ENCODE measurements around the gene TSSK6.
"Not testable (repeated sequence)": the region's sequence is repeated elsewhere in the genome, so short reads cannot be mapped to it uniquely, and the experiment has no call there.

The TSSK6 gene

GRCh38 chr19:19486343-19487076 lies 28.8 kb downstream of the TSSK6 start:
- no peaks in the 10 kb centered on the region for H3K27me3 ChIP-seq (ENCODE audit: control insufficient read depth, insufficient read depth, low read length)
- peaks cover 22% of the 10 kb centered on the region for H3K4me1 ChIP-seq (ENCODE audit: control insufficient read depth, low read depth, low read length)
- no peak overlapping the region for H3K4me3 ChIP-seq (ENCODE audit: low read length)
- H3K27ac ChIP-seq (ENCODE audit: low read length) = no peak overlapping the region
- H3K9ac ChIP-seq (ENCODE audit: low read length) = no peak overlapping the region
- H3K36me3 ChIP-seq (ENCODE audit: control insufficient read depth, low read depth, low read length) = no peaks in the 10 kb centered on the region
- no peaks in the 10 kb centered on the region for H3K9me3 ChIP-seq (ENCODE audit: control insufficient read depth, low read depth, low read length)

- H3K4me3 ChIP-seq (ENCODE audit: low read length) = no peak overlapping the region
- no peaks in the 10 kb centered on the region for H3K36me3 ChIP-seq (ENCODE audit: control insufficient read depth, low read depth, low read length)
- H3K9ac ChIP-seq (ENCODE audit: low read length) = no peak overlapping the region
- H3K9me3 ChIP-seq (ENCODE audit: control insufficient read depth, low read depth, low read length) = no peaks in the 10 kb centered on the region
- H3K27me3 ChIP-seq (ENCODE audit: control insufficient read depth, insufficient read depth, low read length) = no peaks in the 10 kb centered on the region
- H3K27ac ChIP-seq (ENCODE audit: low read length) = no peak overlapping the region
- H3K4me1 ChIP-seq (ENCODE audit: control insufficient read depth, low read depth, low read length) = peaks cover 22% of the 10 kb centered on the region
These were observed 29.4 kb downstream of the TSSK6 start for GRCh38 chr19:19485998-19486290.

- H3K4me3 ChIP-seq (ENCODE audit: low read length) = no peak overlapping the region
- H3K9ac ChIP-seq (ENCODE audit: low read length) = no peak overlapping the region
- H3K36me3 ChIP-seq (ENCODE audit: control insufficient read depth, low read depth, low read length) = no peaks in the 10 kb centered on the region
- H3K27me3 ChIP-seq (ENCODE audit: control insufficient read depth, insufficient read depth, low read length) = no peaks in the 10 kb centered on the region
- no peaks in the 10 kb centered on the region for H3K9me3 ChIP-seq (ENCODE audit: control insufficient read depth, low read depth, low read length)
- peaks cover 22% of the 10 kb centered on the region for H3K4me1 ChIP-seq (ENCODE audit: control insufficient read depth, low read depth, low read length)
- no peak overlapping the region for H3K27ac ChIP-seq (ENCODE audit: low read length)
These were observed 30.0 kb downstream of the TSSK6 start for GRCh38 chr19:19485161-19485997.

- Histone ChIP-seq H3K36me3 (ENCODE audit: control insufficient read depth, low read depth, low read length) (no peaks in the 10 kb centered on the region), H3K9me3 (ENCODE audit: control insufficient read depth, low read depth, low read length) (no peaks in the 10 kb centered on the region), H3K27ac (ENCODE audit: low read length) (no peak overlapping the region), H3K27me3 (ENCODE audit: control insufficient read depth, insufficient read depth, low read length) (no peaks in the 10 kb centered on the region), H3K4me1 (ENCODE audit: control insufficient read depth, low read depth, low read length) (no peaks in the 10 kb centered on the region), H3K4me3 (ENCODE audit: low read length) (no peak overlapping the region), H3K9ac (ENCODE audit: low read length) (no peak overlapping the region)
These were observed 32.3 kb downstream of the TSSK6 start for GRCh38 chr19:19482809-19483596.

GRCh38 chr19:19480688-19481087 lies 34.7 kb downstream of the TSSK6 start:
- peaks cover 9% of the 10 kb centered on the region for H3K4me1 ChIP-seq (ENCODE audit: control insufficient read depth, low read depth, low read length)
- no peak overlapping the region for H3K9ac ChIP-seq (ENCODE audit: low read length)
- H3K27ac ChIP-seq (ENCODE audit: low read length) = no peak overlapping the region
- no peaks in the 10 kb centered on the region for H3K27me3 ChIP-seq (ENCODE audit: control insufficient read depth, insufficient read depth, low read length)
- H3K4me3 ChIP-seq (ENCODE audit: low read length) = no peak overlapping the region
- no peaks in the 10 kb centered on the region for H3K9me3 ChIP-seq (ENCODE audit: control insufficient read depth, low read depth, low read length)
- H3K36me3 ChIP-seq (ENCODE audit: control insufficient read depth, low read depth, low read length) = no peaks in the 10 kb centered on the region

- H3K36me3 ChIP-seq (ENCODE audit: control insufficient read depth, low read depth, low read length) = peaks cover 2% of the 10 kb centered on the region
- no peak overlapping the region for H3K4me3 ChIP-seq (ENCODE audit: low read length)
- H3K27ac ChIP-seq (ENCODE audit: low read length) = no peak overlapping the region
- no peaks in the 10 kb centered on the region for H3K27me3 ChIP-seq (ENCODE audit: control insufficient read depth, insufficient read depth, low read length)
- H3K9me3 ChIP-seq (ENCODE audit: control insufficient read depth, low read depth, low read length) = no peaks in the 10 kb centered on the region
- H3K9ac ChIP-seq (ENCODE audit: low read length) = no peak overlapping the region
- peaks cover 27% of the 10 kb centered on the region for H3K4me1 ChIP-seq (ENCODE audit: control insufficient read depth, low read depth, low read length)
These were observed 37.5 kb downstream of the TSSK6 start for GRCh38 chr19:19477705-19478383.

GRCh38 chr19:19475849-19476828 lies 39.2 kb downstream of the TSSK6 start:
- H3K9ac ChIP-seq (ENCODE audit: low read length) = peak overlapping the region; percentile 4
- peak overlapping the region; percentile 46 for H3K4me3 ChIP-seq (ENCODE audit: low read length)
- peaks cover 27% of the 10 kb centered on the region for H3K4me1 ChIP-seq (ENCODE audit: control insufficient read depth, low read depth, low read length)
- H3K27ac ChIP-seq (ENCODE audit: low read length) = no peak overlapping the region
- no peaks in the 10 kb centered on the region for H3K9me3 ChIP-seq (ENCODE audit: control insufficient read depth, low read depth, low read length)
- H3K27me3 ChIP-seq (ENCODE audit: control insufficient read depth, insufficient read depth, low read length) = no peaks in the 10 kb centered on the region
- peaks cover 2% of the 10 kb centered on the region for H3K36me3 ChIP-seq (ENCODE audit: control insufficient read depth, low read depth, low read length)

GRCh38 chr19:19475015-19475765 lies 40.2 kb downstream of the TSSK6 start:
- Histone ChIP-seq H3K36me3 (ENCODE audit: control insufficient read depth, low read depth, low read length) (peaks cover 2% of the 10 kb centered on the region), H3K4me3 (ENCODE audit: low read length) (peak overlapping the region; percentile 46), H3K9ac (ENCODE audit: low read length) (peak overlapping the region; percentile 4), H3K27me3 (ENCODE audit: control insufficient read depth, insufficient read depth, low read length) (no peaks in the 10 kb centered on the region), H3K4me1 (ENCODE audit: control insufficient read depth, low read depth, low read length) (peaks cover 27% of the 10 kb centered on the region), H3K9me3 (ENCODE audit: control insufficient read depth, low read depth, low read length) (no peaks in the 10 kb centered on the region), H3K27ac (ENCODE audit: low read length) (no peak overlapping the region)

GRCh38 chr19:19472106-19472505 lies 43.2 kb downstream of the TSSK6 start:
- H3K9me3 ChIP-seq (ENCODE audit: control insufficient read depth, low read depth, low read length); H3K9ac ChIP-seq (ENCODE audit: low read length); H3K27me3 ChIP-seq (ENCODE audit: control insufficient read depth, insufficient read depth, low read length); H3K27ac ChIP-seq (ENCODE audit: low read length); H3K4me3 ChIP-seq (ENCODE audit: low read length): not testable (repeated sequence)
- Histone ChIP-seq H3K4me1 (ENCODE audit: control insufficient read depth, low read depth, low read length) (peaks cover 27% of the 10 kb centered on the region), H3K36me3 (ENCODE audit: control insufficient read depth, low read depth, low read length) (peaks cover 12% of the 10 kb centered on the region)

GRCh38 chr19:19471682-19472081 lies 43.7 kb downstream of the TSSK6 start:
- H3K36me3 ChIP-seq (ENCODE audit: control insufficient read depth, low read depth, low read length) = peaks cover 14% of the 10 kb centered on the region
- no peak overlapping the region for H3K9ac ChIP-seq (ENCODE audit: low read length)
- H3K4me3 ChIP-seq (ENCODE audit: low read length) = no peak overlapping the region
- H3K27ac ChIP-seq (ENCODE audit: low read length) = no peak overlapping the region
- H3K9me3 ChIP-seq (ENCODE audit: control insufficient read depth, low read depth, low read length) = peaks cover 10% of the 10 kb centered on the region
- no peaks in the 10 kb centered on the region for H3K27me3 ChIP-seq (ENCODE audit: control insufficient read depth, insufficient read depth, low read length)
- H3K4me1 ChIP-seq (ENCODE audit: control insufficient read depth, low read depth, low read length) = peaks cover 27% of the 10 kb centered on the region
